Mucosa of descending colon (tissue), 3 donors: ENCODE data around the gene MYH9. TPM values are rescaled to one million over a fixed set of nuclear protein-coding genes. Genes with fewer than 3 reads are reported as not detected.

Source experiments
- ATAC-seq: fragments of 200-7000 bp; cut with Tn5 transposase; one replicate; pipeline ENCODE4 v1.9.1; 2020; ENCODE audit warnings: mild to moderate bottlenecking, moderate library complexity
- DNase-seq, 3 donors: peaks; one replicate each; pipeline ENCODE4 v3.0.0-alpha.2; 2020
- H3K36me3 ChIP-seq: fragments of 200-600 bp; one replicate; pipeline ENCODE4 v1.8.0; 2021; ENCODE audit warnings: low read depth, mild to moderate bottlenecking
- H3K4me1 ChIP-seq: fragments of 200-600 bp; one replicate; pipeline ENCODE4 v1.8.0; 2021; ENCODE audit warnings: low read depth, mild to moderate bottlenecking
- H3K4me3 ChIP-seq: fragments of 200-600 bp; one replicate; pipeline ENCODE4 v1.8.0; 2021; ENCODE audit warnings: mild to moderate bottlenecking
- H3K9me3 ChIP-seq: fragments of 200-600 bp; one replicate; pipeline ENCODE4 v1.8.0; 2021; ENCODE audit warnings: mild to moderate bottlenecking
- intact Hi-C, 2 donors: fragments of 100-400 bp; cut with DNase I in 1 of 2; cut with micrococcal nuclease in 1 of 2; formaldehyde crosslinking; loops; one replicate each; pipeline versions ENCODE4 v1.11.0 to v1.11.1; 2022; cut with DNase I, micrococcal nuclease
- total RNA-seq, 3 donors: library from RNA; stranded (reverse); fragmentation: NEBNext Ultra II Directional in 2 of 3; extraction: Animal tissue kit (Norgen Biotek cat#: 25700) in 2 of 3; gene quantifications; one replicate each; pipeline versions ENCODE4 v1.2.1 to v1.2.4, GENCODE V29; 2021 to 2023
- TF ChIP-seq, protein P1 (sequence below): fragments of 200-600 bp; IDR thresholded peaks from one replicate; pipeline ENCODE4 v1.8.0; 2022; ENCODE audit warnings: antibody characterized with exemption, mild to moderate bottlenecking
- donor health status: DM: no; HTN: no; CAD: no; lungs with moderate emphysema.
- donor health status: DM: no; HTN: no; CAD: no.
- donor health status: DM: no; HTN: yes; CAD: no.

MYH9 gene
- total RNA-seq, 3 donors from 2014 or later: 501 to 831 (median 599) TPM

DNA sequence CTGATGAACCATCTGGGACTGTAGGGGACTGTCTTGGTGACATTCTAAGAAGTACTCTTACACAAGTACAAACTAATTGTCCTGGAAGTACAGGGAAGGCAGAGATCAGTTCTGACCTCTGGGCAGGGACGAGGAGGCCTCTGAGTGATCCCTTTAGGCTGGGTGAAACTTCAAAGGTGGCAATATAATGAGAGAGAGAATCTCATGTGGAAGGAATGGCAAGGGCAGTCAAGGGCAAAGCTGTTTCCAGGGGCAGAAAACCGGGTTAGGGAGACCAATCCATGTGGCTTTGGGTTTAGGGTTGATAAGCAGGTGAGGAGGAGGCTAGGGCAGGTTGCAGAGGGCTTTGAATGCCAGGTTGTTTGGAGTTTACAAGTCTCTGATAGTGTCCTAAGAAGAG, 21.3 kb upstream of the MYH9 start:
- no peaks in the 10 kb centered on the region for H3K36me3 ChIP-seq
- intact Hi-C loops: no loop called here
- H3K9me3 ChIP-seq: no peaks in the 10 kb centered on the region
- DNase-seq: no peak
- ATAC-seq: peak; percentile 2
- no peak overlapping the region for H3K4me3 ChIP-seq
- H3K4me1 ChIP-seq: peaks cover 20% of the 10 kb centered on the region
- TF ChIP-seq, protein P1, sequence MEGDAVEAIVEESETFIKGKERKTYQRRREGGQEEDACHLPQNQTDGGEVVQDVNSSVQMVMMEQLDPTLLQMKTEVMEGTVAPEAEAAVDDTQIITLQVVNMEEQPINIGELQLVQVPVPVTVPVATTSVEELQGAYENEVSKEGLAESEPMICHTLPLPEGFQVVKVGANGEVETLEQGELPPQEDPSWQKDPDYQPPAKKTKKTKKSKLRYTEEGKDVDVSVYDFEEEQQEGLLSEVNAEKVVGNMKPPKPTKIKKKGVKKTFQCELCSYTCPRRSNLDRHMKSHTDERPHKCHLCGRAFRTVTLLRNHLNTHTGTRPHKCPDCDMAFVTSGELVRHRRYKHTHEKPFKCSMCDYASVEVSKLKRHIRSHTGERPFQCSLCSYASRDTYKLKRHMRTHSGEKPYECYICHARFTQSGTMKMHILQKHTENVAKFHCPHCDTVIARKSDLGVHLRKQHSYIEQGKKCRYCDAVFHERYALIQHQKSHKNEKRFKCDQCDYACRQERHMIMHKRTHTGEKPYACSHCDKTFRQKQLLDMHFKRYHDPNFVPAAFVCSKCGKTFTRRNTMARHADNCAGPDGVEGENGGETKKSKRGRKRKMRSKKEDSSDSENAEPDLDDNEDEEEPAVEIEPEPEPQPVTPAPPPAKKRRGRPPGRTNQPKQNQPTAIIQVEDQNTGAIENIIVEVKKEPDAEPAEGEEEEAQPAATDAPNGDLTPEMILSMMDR: no peak

DNA sequence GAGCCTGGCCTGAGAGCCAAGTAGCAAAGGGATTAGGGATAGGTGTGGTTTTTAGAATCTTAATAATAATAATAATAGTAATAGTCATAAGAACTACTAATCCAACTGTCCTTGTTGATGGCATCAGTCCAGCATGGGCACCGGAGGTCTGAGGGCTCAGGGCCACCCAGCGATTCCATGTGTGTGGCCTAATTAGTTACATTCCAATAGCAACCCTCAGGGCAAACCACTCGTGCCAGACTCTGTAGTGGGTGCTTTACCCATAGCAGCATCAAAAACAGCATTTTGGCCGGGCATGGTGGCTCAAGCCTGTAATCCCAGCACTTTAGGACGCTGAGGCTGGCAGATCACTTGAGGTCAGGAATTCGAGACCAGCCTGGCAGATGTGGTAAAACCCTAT, 19.0 kb upstream of the MYH9 start:
- no peak for DNase-seq
- ATAC-seq: no peak
- no peaks in the 10 kb centered on the region for H3K9me3 ChIP-seq
- intact Hi-C loops: no loop called here
- TF ChIP-seq, protein P1: no peak
- no peak overlapping the region for H3K4me3 ChIP-seq
- H3K4me1 ChIP-seq: peaks cover 16% of the 10 kb centered on the region
- no peaks in the 10 kb centered on the region for H3K36me3 ChIP-seq

DNA sequence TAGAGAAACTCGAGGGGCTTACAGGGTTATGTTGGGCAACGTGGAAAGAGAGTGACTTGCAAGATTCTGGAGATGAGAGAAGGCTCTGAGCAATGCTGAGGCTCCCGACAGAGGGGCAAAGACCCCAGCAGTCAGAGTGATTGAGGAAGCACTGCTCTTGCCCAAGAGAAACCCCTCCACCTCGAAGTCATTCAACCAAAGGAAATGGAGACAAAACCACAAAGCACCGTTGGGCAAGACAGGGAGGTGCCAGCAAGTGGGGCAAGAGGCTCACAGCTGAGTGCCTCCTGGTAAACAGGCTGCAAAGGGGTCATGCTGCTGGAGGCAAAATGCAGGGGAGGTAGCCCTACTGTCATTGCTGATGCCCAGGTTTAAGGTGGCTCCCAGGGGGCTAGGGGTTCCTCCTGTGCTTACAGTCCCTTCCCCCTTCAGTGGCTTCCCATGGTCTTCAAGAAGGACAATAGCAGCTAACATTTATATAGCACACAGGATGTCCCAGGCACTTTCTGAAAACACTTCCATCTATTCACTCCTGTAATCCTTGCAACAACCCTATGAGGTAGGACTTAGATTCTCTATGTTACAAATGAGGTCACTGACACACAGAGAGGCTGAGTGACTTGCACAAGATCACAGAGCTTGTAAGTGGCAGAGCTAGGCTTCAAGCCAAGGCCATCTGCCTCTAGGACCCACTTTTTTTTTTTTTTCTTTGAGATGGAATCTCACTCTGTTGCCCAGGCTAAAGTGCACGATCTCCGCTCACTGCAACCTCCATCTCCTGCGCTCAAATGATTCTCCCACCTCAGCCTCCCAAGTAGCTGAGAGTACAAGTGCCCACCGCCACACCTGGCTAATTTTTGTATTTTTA, 18.1 kb upstream of the MYH9 start:
- H3K9me3 ChIP-seq: no peaks in the 10 kb centered on the region
- DNase-seq: peak in 1 of 3 donors; percentile 70

DNA sequence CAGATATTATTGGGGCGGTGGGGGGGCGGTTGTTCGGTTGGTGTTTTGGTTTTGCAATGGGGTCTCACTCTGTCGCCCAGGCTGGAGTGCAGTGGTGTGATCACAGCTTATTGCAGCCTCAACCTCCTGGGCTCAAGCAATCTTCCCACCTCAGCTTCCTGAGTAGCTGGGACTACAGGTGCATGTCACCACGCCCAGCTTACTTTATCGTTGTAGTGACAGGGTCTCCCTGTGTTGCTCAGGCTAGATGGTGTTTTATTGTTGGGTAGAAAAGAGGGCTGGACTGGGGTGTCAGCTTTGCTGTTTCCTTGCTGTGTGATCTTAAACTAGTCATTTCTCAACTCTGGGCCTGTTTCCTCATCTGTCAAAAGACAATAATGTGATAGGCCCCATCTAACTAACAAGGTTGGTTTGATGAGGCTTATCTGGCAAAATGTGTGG, 17.5 kb upstream of the MYH9 start:
- TF ChIP-seq, protein P1: no peak

More for the DNA sequence above, 18.1 kb upstream of the MYH9 start:
- H3K36me3 ChIP-seq: no peaks in the 10 kb centered on the region
- TF ChIP-seq, protein P1: no peak
- H3K4me3 ChIP-seq: no peak overlapping the region
- H3K4me1 ChIP-seq: peaks cover 9% of the 10 kb centered on the region
- ATAC-seq: peak; percentile 7
- intact Hi-C loops: no loop called here

DNA sequence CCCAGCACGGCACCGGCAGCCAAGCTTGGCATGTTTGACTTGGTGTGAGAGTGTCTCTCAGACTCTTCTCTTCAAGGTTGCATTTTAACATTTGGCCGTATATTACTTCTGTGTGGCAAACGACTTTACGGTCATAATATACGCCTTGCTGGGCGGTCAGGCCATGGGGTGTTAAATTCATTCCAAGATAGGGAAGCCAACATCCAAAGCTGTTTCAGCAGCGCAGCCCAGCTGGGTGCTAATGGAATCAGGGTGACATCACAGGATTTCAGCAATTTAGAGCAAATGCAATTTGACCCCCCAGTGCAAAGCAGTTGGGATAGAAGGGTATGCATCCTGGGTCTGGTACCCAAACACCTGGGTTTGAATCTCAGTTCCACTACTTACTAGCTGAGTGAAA, 16.7 kb upstream of the MYH9 start:
- Histone ChIP-seq H3K4me3 (no peak overlapping the region), H3K36me3 (no peaks in the 10 kb centered on the region), H3K9me3 (no peaks in the 10 kb centered on the region), H3K4me1 (peaks cover 14% of the 10 kb centered on the region)
- DNase-seq (no peak), ATAC-seq (no peak)
- intact Hi-C loops: no loop called here
- TF ChIP-seq, protein P1: no peak

More for the DNA sequence above, 17.5 kb upstream of the MYH9 start:
- no peaks in the 10 kb centered on the region for H3K36me3 ChIP-seq
- H3K4me1 ChIP-seq: peaks cover 7% of the 10 kb centered on the region
- H3K4me3 ChIP-seq: no peak overlapping the region
- intact Hi-C loops: no loop called here
- ATAC-seq (no peak), DNase-seq (no peak)
- H3K9me3 ChIP-seq: no peaks in the 10 kb centered on the region
